ENCODE measurements around the gene ERCC6L2.

DNA sequence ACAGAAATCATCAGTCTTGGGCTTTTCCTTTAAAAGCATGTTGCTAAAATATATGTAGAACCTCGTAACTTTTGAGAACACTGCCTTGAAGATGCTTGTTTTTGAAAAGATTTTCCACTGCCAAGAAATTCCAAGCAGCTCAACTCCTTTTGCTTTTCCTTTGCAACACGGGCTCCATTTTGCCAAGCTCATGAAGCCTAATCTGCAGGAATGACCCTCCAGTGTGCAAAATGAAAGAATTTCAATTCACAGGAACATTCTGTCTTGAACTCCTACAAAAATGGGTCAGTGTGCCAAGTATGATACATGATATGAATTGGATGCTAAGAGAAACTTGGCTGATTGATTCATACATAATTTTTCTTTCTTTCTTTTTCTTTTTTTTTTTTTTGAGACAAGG is 35.4 kb upstream of the ERCC6L2 start:
- TF ChIP-seq EP300 (IDR thresholded peaks at IDR 0.05) (no peak), CTCF (IDR thresholded peaks at IDR 0.05) (no peak)

Measured in A549 (cell line).